Hepatocyte (in vitro differentiated cells): Measurements from ENCODE around the gene TRIM72. TPM values are rescaled to one million over a fixed set of nuclear protein-coding genes. Genes with fewer than 3 reads are reported as not detected.
"Not testable (repeated sequence)": the region's sequence is repeated elsewhere in the genome, so short reads cannot be mapped to it uniquely, and the experiment has no call there.

Experiments
- DNase-seq: peaks from one replicate; pipeline ENCODE4 v3.0.0-alpha.2; 2016; ENCODE audit warnings: low spot score
- H2AFZ ChIP-seq: fragments of 200-600 bp; sonication (generic); 2 replicates; pipeline ENCODE4 v1.6.0; 2016; ENCODE audit warnings: antibody characterized with exemption, mild to moderate bottlenecking
- H3K27ac ChIP-seq: fragments of 200-600 bp; sonication (generic); 2 replicates; pipeline ENCODE4 v1.5.1; 2016; ENCODE audit warnings: mild to moderate bottlenecking
- H3K27me3 ChIP-seq: fragments of 200-600 bp; sonication (generic); 2 replicates; pipeline ENCODE4 v1.6.1; 2016
- H3K36me3 ChIP-seq: fragments of 200-600 bp; sonication (generic); replicated peaks from 2 replicates; pipeline ENCODE4 v1.5.1; 2016; ENCODE audit warnings: low read depth; ENCODE audit not compliant: insufficient read depth
- H3K4me1 ChIP-seq: fragments of 200-600 bp; sonication (generic); 2 replicates; pipeline ENCODE4 v1.5.1; 2016; ENCODE audit warnings: mild to moderate bottlenecking, moderate library complexity; ENCODE audit not compliant: insufficient read depth
- H3K4me2 ChIP-seq: fragments of 200-600 bp; sonication (generic); 2 replicates; pipeline ENCODE4 v1.6.0; 2016
- H3K4me3 ChIP-seq: fragments of 200-600 bp; sonication (generic); 2 replicates; pipeline ENCODE4 v1.5.1; 2016; ENCODE audit warnings: mild to moderate bottlenecking
- H3K79me2 ChIP-seq: fragments of 200-600 bp; sonication (generic); 2 replicates; pipeline ENCODE4 v1.6.0; 2017; ENCODE audit warnings: mild to moderate bottlenecking
- H3K9me2 ChIP-seq: fragments of 200-600 bp; sonication (generic); replicated peaks from 2 replicates; pipeline ENCODE4 v1.6.0; 2017; ENCODE audit warnings: mild to moderate bottlenecking; ENCODE audit not compliant: insufficient read depth
- H3K9me3 ChIP-seq: fragments of 200-600 bp; sonication (generic); 2 replicates; pipeline ENCODE4 v1.5.1; 2016; ENCODE audit warnings: low read depth, mild to moderate bottlenecking
- H4K20me1 ChIP-seq: fragments of 200-600 bp; sonication (generic); 2 replicates; pipeline ENCODE4 v1.6.0; 2016; ENCODE audit warnings: mild to moderate bottlenecking; ENCODE audit not compliant: insufficient read depth, poor library complexity, severe bottlenecking
- CTCF ChIP-seq: fragments of 200-600 bp; sonication (generic); IDR thresholded peaks from 2 replicates; pipeline ENCODE4 v1.5.1; 2016; ENCODE audit warnings: antibody characterized with exemption, mild to moderate bottlenecking; ENCODE audit not compliant: poor library complexity
- EZH2 ChIP-seq: fragments of 200-600 bp; sonication (generic); IDR thresholded peaks from 2 replicates; pipeline ENCODE4 v1.6.1; 2016; ENCODE audit warnings: antibody characterized with exemption, mild to moderate bottlenecking, borderline replicate concordance
- EZH2phosphoT487 ChIP-seq: fragments of 200-600 bp; sonication (generic); IDR thresholded peaks from one replicate; pipeline ENCODE4 v1.6.1; 2018; ENCODE audit warnings: antibody characterized with exemption, mild to moderate bottlenecking, low read depth, moderate library complexity; ENCODE audit not compliant: unreplicated experiment, severe bottlenecking
- WGBS: methylation state at CpG from one replicate; pipeline ENCODE4 v1.1.6; 2016; ENCODE audit warnings: low lambda C conversion rate; ENCODE audit errors: missing lambda C conversion rate; 5-methylcytosine and 5-hydroxymethylcytosine counted together
- polyA plus RNA-seq: library from polyadenylated mRNA; unstranded; fragments of >200 nt; fragmentation: Nextera tagmentation; extraction: Ambion mirVana; gene quantifications from 2 replicates; pipeline ENCODE4 v1.2.1, GENCODE V29; 2016
- total RNA-seq: library from RNA; depleted of rRNA; stranded (reverse); fragments of >200 nt; gene quantifications from 2 replicates; pipeline ENCODE4 v1.2.3, GENCODE V29; 2014

The TRIM72 gene
- total and polyA plus RNA-seq, 2 experiments from 2014 or later: not detected

- Histone ChIP-seq H3K36me3 (no peaks in the 10 kb centered on the region), H3K9me2 (no peaks in the 10 kb centered on the region), H3K4me1 (peaks cover 9% of the 10 kb centered on the region), H3K79me2 (no peaks in the 10 kb centered on the region), H2AFZ (no peak overlapping the region), H3K27ac (no peak overlapping the region), H4K20me1 (peaks cover 59% of the 10 kb centered on the region), H3K9me3 (no peaks in the 10 kb centered on the region), H3K27me3 (no peaks in the 10 kb centered on the region), H3K4me2 (no peak overlapping the region), H3K4me3 (no peak overlapping the region)
- DNase-seq: no peak
- no peak for TF ChIP-seq EZH2
- no peak for TF ChIP-seq EZH2phosphoT487
- no peak for TF ChIP-seq CTCF
- 96% methylated on average over 17 of the region's 17 CpGs for WGBS
Measured at GRCh38 chr16:31196324-31197088, 17.4 kb upstream of the TRIM72 start.

- no peak for TF ChIP-seq CTCF
- TF ChIP-seq EZH2phosphoT487: no peak
- no peak for TF ChIP-seq EZH2
- Histone ChIP-seq H3K4me3 (no peak overlapping the region), H3K27me3 (peaks cover 5% of the 10 kb centered on the region), H4K20me1 (peaks cover 47% of the 10 kb centered on the region), H3K27ac (no peak overlapping the region), H3K4me2 (no peak overlapping the region), H2AFZ (no peak overlapping the region), H3K36me3 (no peaks in the 10 kb centered on the region), H3K9me3 (no peaks in the 10 kb centered on the region), H3K9me2 (no peaks in the 10 kb centered on the region), H3K79me2 (no peaks in the 10 kb centered on the region), H3K4me1 (peaks cover 14% of the 10 kb centered on the region)
- no peak for DNase-seq
- 84% methylated on average over 7 of the region's 7 CpGs for WGBS
Measured at GRCh38 chr16:31198207-31198882, 15.6 kb upstream of the TRIM72 start.

GRCh38 chr16:31199430-31200041 lies 14.4 kb upstream of the TRIM72 start:
- Histone ChIP-seq H2AFZ (no peak overlapping the region), H3K9me2 (no peaks in the 10 kb centered on the region), H3K9me3 (no peaks in the 10 kb centered on the region), H3K27ac (no peak overlapping the region), H3K4me2 (no peak overlapping the region), H3K4me3 (no peak overlapping the region), H3K36me3 (no peaks in the 10 kb centered on the region), H3K4me1 (peaks cover 14% of the 10 kb centered on the region), H3K79me2 (no peaks in the 10 kb centered on the region), H4K20me1 (peaks cover 38% of the 10 kb centered on the region), H3K27me3 (peaks cover 5% of the 10 kb centered on the region)
- WGBS: 97% methylated on average over 5 of the region's 5 CpGs
- TF ChIP-seq CTCF: no peak
- TF ChIP-seq EZH2: no peak
- no peak for TF ChIP-seq EZH2phosphoT487
- no peak for DNase-seq

- Histone ChIP-seq H4K20me1 (peaks cover 33% of the 10 kb centered on the region), H3K4me1 (peaks cover 14% of the 10 kb centered on the region)
- not testable (repeated sequence) for H3K9me3 ChIP-seq, H3K79me2 ChIP-seq, DNase-seq, H3K4me3 ChIP-seq, H3K36me3 ChIP-seq, H3K27me3 ChIP-seq, H3K9me2 ChIP-seq, H3K4me2 ChIP-seq, H2AFZ ChIP-seq, H3K27ac ChIP-seq
- WGBS: 93% methylated on average over 8 of the region's 8 CpGs
Measured at GRCh38 chr16:31200111-31200510, 13.8 kb upstream of the TRIM72 start.
